Activated naive CD8-positive, alpha-beta T cell (primary cell): ENCODE measurements around the gene LSM14A.

Experiments used
- H3K27ac Mint-ChIP-seq: one replicate; pipeline ENCODE4 v1.8.0; 2021; ENCODE audit warnings: mixed read lengths
- H3K27me3 Mint-ChIP-seq: one replicate; pipeline ENCODE4 v1.8.0; 2021; ENCODE audit warnings: mixed read lengths
- H3K36me3 Mint-ChIP-seq: one replicate; pipeline ENCODE4 v1.8.0; 2021; ENCODE audit warnings: mixed read lengths
- H3K4me1 Mint-ChIP-seq: one replicate; pipeline ENCODE4 v1.8.0; 2021; ENCODE audit warnings: low read depth, mixed read lengths
- H3K4me3 Mint-ChIP-seq: one replicate; pipeline ENCODE4 v1.8.0; 2021; ENCODE audit warnings: mild to moderate bottlenecking, mixed read lengths
- H3K9me3 Mint-ChIP-seq: one replicate; pipeline ENCODE4 v1.8.0; 2021; ENCODE audit warnings: low read depth, mixed read lengths

LSM14A gene

DNA sequence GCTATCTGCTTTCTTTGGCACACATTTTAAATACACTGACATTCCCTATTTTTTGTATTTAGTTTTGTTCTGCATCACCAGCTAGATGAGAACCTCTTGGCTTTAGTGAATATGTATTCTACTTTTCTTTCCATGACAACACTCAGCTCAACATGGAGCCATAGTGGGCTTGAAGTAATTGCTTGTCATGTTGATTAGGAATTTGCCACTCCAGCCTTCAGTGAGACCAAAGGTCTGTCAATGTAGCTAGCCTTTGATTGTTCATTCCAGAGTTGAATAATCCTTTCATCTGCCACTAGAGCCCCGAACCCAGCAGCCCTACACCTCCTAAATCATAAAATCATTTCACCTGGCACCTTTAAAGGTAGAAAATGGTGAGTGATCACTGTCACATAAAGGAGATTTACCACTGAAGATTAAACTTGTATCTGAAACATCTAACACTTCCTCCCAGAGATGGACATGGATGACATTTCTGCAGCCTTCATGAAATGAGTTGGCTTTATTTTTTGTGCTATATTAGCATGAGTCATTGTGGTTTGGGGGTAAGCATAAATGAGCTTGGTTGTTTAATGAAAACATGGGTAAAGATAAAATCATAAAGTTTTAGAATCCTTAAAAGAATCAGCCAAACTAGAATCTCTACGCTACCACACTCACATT lies 52.8 kb downstream of the LSM14A start:
- peak overlapping the region; percentile 34 for H3K4me3 Mint-ChIP-seq
- peaks cover 24% of the 10 kb centered on the region for H3K36me3 Mint-ChIP-seq
- H3K27ac Mint-ChIP-seq: peak overlapping the region; percentile 35
- peaks cover 40% of the 10 kb centered on the region for H3K4me1 Mint-ChIP-seq
- H3K9me3 Mint-ChIP-seq: no peaks in the 10 kb centered on the region
- H3K27me3 Mint-ChIP-seq: no peaks in the 10 kb centered on the region

DNA sequence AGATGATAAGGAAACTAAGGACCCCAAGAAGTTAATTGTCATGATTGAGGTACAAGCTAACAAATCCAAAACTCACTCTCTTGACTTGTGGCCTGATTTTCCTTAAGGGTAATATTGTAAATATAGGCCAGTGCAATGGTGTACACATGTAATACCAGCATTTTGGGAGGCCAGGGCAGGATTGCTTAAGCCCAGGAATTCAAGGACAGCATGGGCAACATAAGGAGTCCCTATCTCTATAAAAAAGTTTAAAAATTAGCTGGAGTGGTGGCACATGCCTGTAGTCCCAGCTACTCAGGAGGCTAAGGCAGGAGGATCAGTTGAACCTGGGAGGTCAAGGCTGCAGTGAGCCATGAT lies 53.3 kb downstream of the LSM14A start:
- Mint-ChIP-seq H3K4me3 (peak overlapping the region; percentile 34), H3K4me1 (peaks cover 36% of the 10 kb centered on the region), H3K27me3 (no peaks in the 10 kb centered on the region), H3K36me3 (peaks cover 23% of the 10 kb centered on the region), H3K9me3 (no peaks in the 10 kb centered on the region), H3K27ac (peak overlapping the region; percentile 35)

GRCh38 chr19:34226036-34226435 lies 53.7 kb downstream of the LSM14A start:
- Mint-ChIP-seq H3K27me3 (no peaks in the 10 kb centered on the region), H3K27ac (peak overlapping the region; percentile 35), H3K4me1 (peaks cover 34% of the 10 kb centered on the region), H3K9me3 (no peaks in the 10 kb centered on the region), H3K36me3 (peaks cover 22% of the 10 kb centered on the region), H3K4me3 (no peak overlapping the region)

DNA sequence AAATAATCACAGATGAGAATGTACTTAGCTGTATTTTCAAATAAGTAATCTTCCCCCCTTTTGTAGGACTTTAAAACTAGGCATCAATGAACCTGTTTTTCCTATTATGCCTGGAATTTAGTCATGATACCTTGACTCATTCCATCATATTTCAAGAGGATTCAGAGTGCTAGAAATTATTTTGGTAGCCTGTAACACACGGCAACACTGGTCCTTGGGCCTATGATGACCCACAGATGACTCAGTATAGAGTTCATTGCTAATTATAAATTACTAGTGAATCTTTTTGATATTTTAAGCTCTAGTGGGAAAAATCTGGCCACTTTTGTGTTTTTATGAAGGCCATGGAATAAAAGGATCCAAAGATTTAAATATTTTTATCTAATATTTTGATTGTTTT lies 56.0 kb downstream of the LSM14A start:
- no peak overlapping the region for H3K4me3 Mint-ChIP-seq
- H3K27me3 Mint-ChIP-seq: no peaks in the 10 kb centered on the region
- peaks cover 21% of the 10 kb centered on the region for H3K36me3 Mint-ChIP-seq
- H3K9me3 Mint-ChIP-seq: no peaks in the 10 kb centered on the region
- peaks cover 48% of the 10 kb centered on the region for H3K4me1 Mint-ChIP-seq
- H3K27ac Mint-ChIP-seq: no peak overlapping the region

DNA sequence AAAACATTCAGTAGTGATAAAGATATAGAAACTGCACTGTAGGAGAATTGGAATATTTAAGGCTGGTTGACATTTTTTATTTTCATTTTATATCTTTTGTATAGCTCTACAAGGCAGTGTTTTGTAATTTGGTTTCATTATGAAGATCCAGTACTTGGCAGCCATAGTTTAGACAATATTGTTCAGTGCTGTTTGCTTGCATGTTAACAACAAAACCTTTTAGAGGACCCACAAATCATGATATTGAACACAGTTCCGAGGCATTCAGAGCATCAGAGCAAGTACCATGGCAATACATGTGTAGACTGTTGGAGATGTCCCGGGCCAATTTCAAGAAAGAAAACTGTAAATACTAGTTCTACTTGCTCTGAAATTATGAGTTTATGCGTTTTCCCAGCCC lies 56.5 kb downstream of the LSM14A start:
- H3K9me3 Mint-ChIP-seq: no peaks in the 10 kb centered on the region
- no peak overlapping the region for H3K4me3 Mint-ChIP-seq
- no peaks in the 10 kb centered on the region for H3K27me3 Mint-ChIP-seq
- H3K36me3 Mint-ChIP-seq: peaks cover 19% of the 10 kb centered on the region
- no peak overlapping the region for H3K27ac Mint-ChIP-seq
- peaks cover 46% of the 10 kb centered on the region for H3K4me1 Mint-ChIP-seq

- H3K36me3 Mint-ChIP-seq: peaks cover 16% of the 10 kb centered on the region
- no peaks in the 10 kb centered on the region for H3K27me3 Mint-ChIP-seq
- no peak overlapping the region for H3K27ac Mint-ChIP-seq
Measured at GRCh38 chr19:34229721-34230120, 57.4 kb downstream of the LSM14A start.

DNA sequence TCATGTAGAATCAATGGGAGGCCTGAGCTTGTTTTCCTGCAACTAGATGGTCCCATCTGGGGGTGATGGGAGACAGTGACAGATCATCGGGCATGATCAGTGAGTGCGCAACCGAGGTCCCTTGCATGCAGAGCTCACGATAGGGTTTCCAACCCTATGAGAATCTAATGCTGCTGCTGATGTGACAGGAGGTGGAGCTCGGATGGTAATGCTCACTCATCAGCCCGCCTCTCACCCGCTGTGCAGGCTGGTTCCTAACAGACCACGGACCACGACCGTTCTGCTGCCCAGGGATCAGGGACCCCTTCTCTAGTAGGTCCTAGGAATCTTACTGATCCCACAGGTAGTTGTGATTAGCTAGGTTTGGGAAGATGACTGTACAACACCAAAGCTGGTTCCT lies 58.5 kb downstream of the LSM14A start:
- H3K27me3 Mint-ChIP-seq: no peaks in the 10 kb centered on the region
- H3K27ac Mint-ChIP-seq: peak overlapping the region; percentile 16
- peaks cover 14% of the 10 kb centered on the region for H3K36me3 Mint-ChIP-seq
- no peak overlapping the region for H3K4me3 Mint-ChIP-seq
- H3K4me1 Mint-ChIP-seq: peaks cover 31% of the 10 kb centered on the region
- H3K9me3 Mint-ChIP-seq: no peaks in the 10 kb centered on the region

More at GRCh38 chr19:34229721-34230120, 57.4 kb downstream of the LSM14A start:
- peaks cover 42% of the 10 kb centered on the region for H3K4me1 Mint-ChIP-seq
- H3K9me3 Mint-ChIP-seq: no peaks in the 10 kb centered on the region
- H3K4me3 Mint-ChIP-seq: no peak overlapping the region

DNA sequence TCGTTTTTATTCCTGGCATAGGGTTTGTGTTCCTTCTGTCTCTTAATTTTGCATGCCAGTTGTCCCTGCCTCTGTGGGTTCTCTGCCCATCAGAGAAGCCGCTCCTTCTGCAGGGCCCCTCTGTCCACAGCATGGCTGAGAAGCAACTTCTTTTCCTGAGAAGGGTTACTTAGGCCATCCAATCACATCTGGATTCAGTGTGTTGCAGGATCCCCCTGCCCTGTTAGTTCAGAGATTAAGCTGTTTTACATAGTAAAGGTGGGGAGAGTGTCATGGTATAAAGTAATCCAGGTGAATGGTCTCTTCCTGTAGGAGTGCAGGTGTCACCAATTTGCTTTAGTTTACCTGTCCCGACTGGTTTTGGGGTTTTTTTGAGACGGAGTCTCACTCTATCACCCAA lies 59.1 kb downstream of the LSM14A start:
- no peaks in the 10 kb centered on the region for H3K9me3 Mint-ChIP-seq
- peak overlapping the region; percentile 16 for H3K27ac Mint-ChIP-seq
- H3K36me3 Mint-ChIP-seq: peaks cover 14% of the 10 kb centered on the region
- H3K4me3 Mint-ChIP-seq: no peak overlapping the region
- no peaks in the 10 kb centered on the region for H3K27me3 Mint-ChIP-seq
- peaks cover 26% of the 10 kb centered on the region for H3K4me1 Mint-ChIP-seq

DNA sequence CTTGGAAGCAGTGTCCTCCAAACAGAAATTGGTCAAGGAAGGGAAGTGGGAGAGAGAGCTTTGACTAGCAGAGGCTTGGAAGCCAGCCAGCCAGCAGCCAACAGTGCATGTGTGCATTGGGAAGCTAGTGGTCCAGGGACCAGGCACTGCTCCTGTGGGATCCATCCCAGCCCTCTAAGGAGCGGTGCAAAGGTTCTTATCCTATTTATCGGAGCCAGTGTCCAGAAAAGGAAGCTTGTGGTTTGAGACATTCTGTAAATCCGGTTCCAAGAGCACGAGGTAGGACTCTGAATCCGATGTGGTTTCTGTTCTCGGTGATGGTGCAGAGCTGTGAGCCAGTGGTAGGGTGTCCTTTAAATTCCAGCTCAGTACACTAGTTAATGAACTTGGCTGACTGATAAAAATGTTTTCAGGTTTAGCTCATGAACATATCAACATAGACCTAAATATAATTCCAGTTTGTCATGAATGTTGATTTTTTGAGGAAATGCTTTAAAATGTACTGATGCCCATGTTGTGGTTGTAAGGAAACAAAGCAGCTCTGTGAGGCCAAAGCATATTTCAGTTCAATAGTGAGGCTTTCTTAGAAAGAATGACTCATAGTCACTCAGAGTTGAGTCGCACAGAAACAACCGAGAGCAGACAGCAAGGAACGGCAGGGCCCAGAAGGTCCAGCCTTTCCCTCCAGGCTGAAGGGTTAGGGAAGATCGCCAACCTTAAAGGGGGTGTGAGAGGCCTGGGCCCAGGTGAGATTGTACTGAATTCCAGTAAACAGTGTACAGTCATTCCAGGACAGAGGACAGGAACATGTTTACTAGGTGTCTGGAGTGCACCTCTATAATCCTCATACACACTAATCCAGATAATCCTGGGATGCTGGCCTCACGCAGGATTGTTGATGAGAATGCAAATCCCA lies 60.5 kb downstream of the LSM14A start:
- no peaks in the 10 kb centered on the region for H3K27me3 Mint-ChIP-seq
- H3K36me3 Mint-ChIP-seq: peaks cover 6% of the 10 kb centered on the region
- H3K27ac Mint-ChIP-seq: peak overlapping the region; percentile 86
- no peaks in the 10 kb centered on the region for H3K9me3 Mint-ChIP-seq
- H3K4me1 Mint-ChIP-seq: peaks cover 19% of the 10 kb centered on the region
- H3K4me3 Mint-ChIP-seq: peak overlapping the region; percentile 30

- Mint-ChIP-seq H3K27ac (no peak overlapping the region), H3K36me3 (peaks cover 4% of the 10 kb centered on the region), H3K27me3 (no peaks in the 10 kb centered on the region), H3K4me3 (no peak overlapping the region), H3K9me3 (no peaks in the 10 kb centered on the region), H3K4me1 (peaks cover 19% of the 10 kb centered on the region)
Measured at GRCh38 chr19:34235425-34235940, 63.2 kb downstream of the LSM14A start.

DNA sequence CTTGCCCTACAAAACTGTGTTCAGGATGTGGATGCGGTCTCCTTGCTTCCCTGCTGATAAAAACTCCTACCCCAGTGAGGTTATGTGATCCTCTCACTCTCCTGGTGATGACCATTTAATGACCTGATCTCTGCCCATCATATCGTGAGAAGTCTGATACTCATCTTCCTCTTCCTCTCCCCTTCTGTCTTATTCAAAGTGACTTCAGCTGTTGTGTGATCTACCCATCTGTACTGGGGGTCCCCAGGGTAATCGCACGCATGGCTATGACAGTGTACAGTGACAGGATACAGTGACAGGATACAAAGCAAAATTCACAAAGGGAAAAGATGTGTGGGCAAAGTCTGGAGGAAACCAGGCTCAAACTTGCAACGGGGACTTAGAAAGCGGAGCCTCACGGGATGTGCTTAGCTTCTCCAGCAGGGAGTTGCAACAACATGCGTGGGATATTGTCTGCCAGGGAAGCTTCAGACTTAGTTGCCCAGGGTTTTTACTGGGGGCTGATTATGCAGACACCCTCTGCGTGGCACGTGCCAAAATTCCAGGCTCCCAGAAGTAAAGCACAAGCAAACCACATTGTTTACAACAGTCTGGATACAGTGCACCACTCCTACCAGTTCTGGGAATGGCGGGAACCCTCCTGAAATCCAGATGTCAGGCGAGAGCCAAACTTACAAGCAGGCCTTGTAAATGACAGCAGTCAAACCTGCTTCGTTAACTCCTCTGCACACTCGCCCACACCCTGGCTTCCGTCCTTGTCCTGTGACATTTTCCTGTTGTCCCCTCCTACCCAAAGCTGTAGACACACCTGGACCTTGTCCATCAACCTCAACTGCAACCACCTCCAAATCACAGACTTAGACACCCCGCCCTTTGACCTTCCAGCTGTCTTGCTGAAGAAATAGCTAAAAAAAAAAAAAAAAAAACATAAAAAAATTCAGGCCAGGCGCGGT lies 64.0 kb downstream of the LSM14A start:
- H3K36me3 Mint-ChIP-seq: peaks cover 4% of the 10 kb centered on the region
- no peak overlapping the region for H3K27ac Mint-ChIP-seq
- no peaks in the 10 kb centered on the region for H3K9me3 Mint-ChIP-seq
- H3K4me3 Mint-ChIP-seq: no peak overlapping the region
- H3K4me1 Mint-ChIP-seq: peaks cover 18% of the 10 kb centered on the region
- H3K27me3 Mint-ChIP-seq: no peaks in the 10 kb centered on the region

DNA sequence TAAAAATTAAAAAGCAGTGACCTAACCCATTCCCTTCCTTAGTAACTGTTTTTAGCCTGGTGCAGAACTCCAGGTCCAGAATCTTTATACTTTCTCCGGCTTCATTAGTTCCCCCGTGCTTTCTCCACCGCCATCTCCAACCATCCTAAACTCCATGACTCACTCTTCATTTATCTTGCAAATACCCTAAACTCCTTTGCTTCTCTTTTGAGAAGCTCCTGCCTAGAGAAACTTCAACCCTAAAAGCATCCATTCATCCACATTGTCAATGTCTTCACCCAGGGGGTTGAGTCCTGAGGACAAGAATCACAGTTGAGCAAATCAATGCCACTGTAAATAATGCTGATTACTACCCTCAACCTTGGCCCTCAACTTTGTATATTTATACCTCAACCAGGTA lies 65.0 kb downstream of the LSM14A start:
- H3K27ac Mint-ChIP-seq: no peak overlapping the region
- peaks cover 14% of the 10 kb centered on the region for H3K4me1 Mint-ChIP-seq
- no peaks in the 10 kb centered on the region for H3K27me3 Mint-ChIP-seq
- peaks cover 4% of the 10 kb centered on the region for H3K36me3 Mint-ChIP-seq
- no peaks in the 10 kb centered on the region for H3K9me3 Mint-ChIP-seq
- no peak overlapping the region for H3K4me3 Mint-ChIP-seq

DNA sequence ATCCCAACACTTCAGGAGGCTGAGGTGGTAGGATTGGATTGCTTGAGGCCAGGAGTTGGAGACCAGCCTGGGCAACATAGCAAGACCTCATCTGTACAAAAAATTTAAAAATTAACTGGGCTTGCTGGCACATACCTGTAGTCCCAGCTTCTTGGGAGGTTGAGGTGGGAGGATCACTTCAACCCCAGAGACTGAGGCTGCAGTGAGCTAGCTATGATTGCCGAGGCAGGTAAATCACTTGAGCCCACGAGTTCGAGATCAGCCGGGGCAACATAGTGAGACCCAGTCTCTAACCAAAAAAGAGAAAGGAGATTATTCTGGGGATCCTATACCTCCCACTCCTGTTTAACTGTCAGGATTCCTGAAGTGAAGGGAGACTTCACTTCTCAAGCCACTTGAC lies 65.6 kb downstream of the LSM14A start:
- Mint-ChIP-seq H3K4me3 (no peak overlapping the region), H3K9me3 (no peaks in the 10 kb centered on the region), H3K27ac (no peak overlapping the region), H3K27me3 (no peaks in the 10 kb centered on the region), H3K4me1 (peaks cover 7% of the 10 kb centered on the region), H3K36me3 (peaks cover 4% of the 10 kb centered on the region)

GRCh38 chr19:34241513-34242337 lies 69.4 kb downstream of the LSM14A start:
- H3K36me3 Mint-ChIP-seq: no peaks in the 10 kb centered on the region
- no peak overlapping the region for H3K27ac Mint-ChIP-seq
- no peaks in the 10 kb centered on the region for H3K9me3 Mint-ChIP-seq
- no peak overlapping the region for H3K4me3 Mint-ChIP-seq
- no peaks in the 10 kb centered on the region for H3K27me3 Mint-ChIP-seq
- H3K4me1 Mint-ChIP-seq: peaks cover 1% of the 10 kb centered on the region
